ENCODE results near the gene CWC27.
"Not testable (repeated sequence)": the region's sequence is repeated elsewhere in the genome, so short reads cannot be mapped to it uniquely, and the experiment has no call there.

The CWC27 gene

GRCh38 chr5:64840958-64841357 lies 72.2 kb downstream of the CWC27 start:
- DNase-seq = no peak

- no peak for DNase-seq
Observed at GRCh38 chr5:64853777-64854176, 85.0 kb downstream of the CWC27 start.

GRCh38 chr5:64854855-64855254 lies 86.1 kb downstream of the CWC27 start:
- DNase-seq = no peak

- no peak for DNase-seq
Observed at GRCh38 chr5:64859881-64860280, 91.2 kb downstream of the CWC27 start.

GRCh38 chr5:64861281-64861680 lies 92.6 kb downstream of the CWC27 start:
- DNase-seq = no peak

- no peak for DNase-seq
Observed at GRCh38 chr5:64864171-64864570, 95.4 kb downstream of the CWC27 start.

GRCh38 chr5:64865662-64866061 lies 96.9 kb downstream of the CWC27 start:
- DNase-seq = no peak

GRCh38 chr5:64869419-64869818 lies 100.7 kb downstream of the CWC27 start:
- no peak for DNase-seq

- DNase-seq = no peak
Observed at GRCh38 chr5:64872044-64872443, 103.3 kb downstream of the CWC27 start.

GRCh38 chr5:64873441-64873840 lies 104.7 kb downstream of the CWC27 start:
- no peak for DNase-seq

GRCh38 chr5:64874753-64875152 lies 106.0 kb downstream of the CWC27 start:
- DNase-seq = no peak

GRCh38 chr5:64876203-64876602 lies 107.5 kb downstream of the CWC27 start:
- DNase-seq = no peak

- no peak for DNase-seq
Observed at GRCh38 chr5:64880821-64881220, 112.1 kb downstream of the CWC27 start.

- no peak for DNase-seq
Observed at GRCh38 chr5:64883912-64884311, 115.2 kb downstream of the CWC27 start.

- DNase-seq = no peak
Observed at GRCh38 chr5:64884541-64884940, 115.8 kb downstream of the CWC27 start.

- no peak for DNase-seq
Observed at GRCh38 chr5:64887910-64888309, 119.2 kb downstream of the CWC27 start.

- no peak for DNase-seq
Observed at GRCh38 chr5:64895748-64896147, 127.0 kb downstream of the CWC27 start.

GRCh38 chr5:64899838-64900237 lies 131.1 kb downstream of the CWC27 start:
- DNase-seq = no peak

GRCh38 chr5:64900618-64901017 lies 131.9 kb downstream of the CWC27 start:
- DNase-seq = no peak

- DNase-seq = not testable (repeated sequence)
Observed at GRCh38 chr5:64907399-64907798, 138.7 kb downstream of the CWC27 start.

GRCh38 chr5:64914396-64914795 lies 145.7 kb downstream of the CWC27 start:
- DNase-seq = no peak

GRCh38 chr5:64918083-64918482 lies 149.4 kb downstream of the CWC27 start:
- no peak for DNase-seq

- DNase-seq = no peak
Observed at GRCh38 chr5:64921386-64921785, 152.7 kb downstream of the CWC27 start.

GRCh38 chr5:64923151-64923685 lies 154.5 kb downstream of the CWC27 start:
- DNase-seq = no peak

- no peak for DNase-seq
Observed at GRCh38 chr5:64925123-64925522, 156.4 kb downstream of the CWC27 start.

- no peak for DNase-seq
Observed at GRCh38 chr5:64929833-64930232, 161.1 kb downstream of the CWC27 start.

Data from midbrain (tissue), 1 donor.